ENCODE results near the gene SERTM2.

SERTM2 gene

DNA sequence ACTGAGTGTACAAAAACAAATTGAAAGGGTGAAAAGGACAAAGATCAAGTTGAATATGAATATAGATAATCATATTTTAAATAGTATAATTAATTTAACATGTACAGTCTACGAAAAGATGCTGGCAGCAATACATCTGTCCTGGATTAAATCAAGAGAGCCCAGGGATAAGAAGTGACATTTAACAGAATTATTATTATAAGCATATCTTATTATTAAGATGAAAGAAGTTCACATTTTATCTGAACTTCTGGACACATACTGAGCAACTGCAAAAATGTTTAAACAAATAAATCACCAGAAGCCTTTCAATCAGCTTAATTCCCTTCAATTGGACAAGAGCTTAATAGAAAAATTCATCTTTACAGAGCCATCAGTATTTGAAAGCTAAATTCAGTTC is 50.4 kb downstream of the SERTM2 start:
- no peak for DNase-seq

GRCh38 chrX:111567542-111568255 is 56.3 kb downstream of the SERTM2 start:
- DNase-seq, result no peak

- DNase-seq, result no peak
Observed at GRCh38 chrX:111568354-111568753, 56.9 kb downstream of the SERTM2 start.

DNA sequence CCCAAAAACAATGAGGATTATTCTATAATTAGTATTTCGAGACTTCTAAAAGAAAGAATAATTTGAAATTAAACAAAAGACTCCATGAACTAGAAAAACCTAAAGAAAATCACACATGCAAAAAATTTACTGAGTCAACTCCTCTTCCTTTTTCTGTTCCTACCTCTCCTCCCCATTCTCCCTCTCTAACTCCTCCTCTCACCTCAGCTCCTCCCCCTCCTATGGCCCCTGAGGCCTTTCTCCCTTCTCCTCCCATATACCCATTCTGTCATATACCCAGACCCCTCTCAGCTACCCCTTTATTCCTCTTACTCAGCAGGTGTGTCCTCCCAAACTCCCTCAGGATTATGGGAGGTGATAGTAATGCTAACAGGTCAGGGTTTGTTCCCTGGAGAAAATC is 57.4 kb downstream of the SERTM2 start:
- DNase-seq, result no peak
